Neuronal stem cell (in vitro differentiated cells): Measurements from ENCODE around the gene CFAP99.

Source experiments
- DNase-seq: peaks from one replicate; pipeline ENCODE4 v3.0.0-alpha.2; 2013; ENCODE audit warnings: low spot score
- H2AFZ ChIP-seq: one replicate; pipeline ENCODE4 v1.6.1; 2013; ENCODE audit warnings: mild to moderate bottlenecking, low read length, inconsistent platforms
- H2AK5ac ChIP-seq: 2 replicates; pipeline ENCODE4 v1.6.1; 2013; ENCODE audit warnings: low read depth, mild to moderate bottlenecking, inconsistent platforms, low read length, moderate library complexity, mixed read lengths
- H2BK120ac ChIP-seq: 2 replicates; pipeline ENCODE4 v1.6.1; 2013; ENCODE audit warnings: low read depth, mild to moderate bottlenecking, inconsistent platforms, low read length, moderate library complexity, mixed read lengths
- H2BK12ac ChIP-seq: one replicate; pipeline ENCODE4 v1.6.1; 2013; ENCODE audit warnings: low read length, inconsistent platforms
- H2BK15ac ChIP-seq: 2 replicates; pipeline ENCODE4 v1.6.1; 2013; ENCODE audit warnings: mild to moderate bottlenecking, low read length, inconsistent platforms, mixed read lengths
- H2BK5ac ChIP-seq: one replicate; pipeline ENCODE4 v1.6.1; 2013; ENCODE audit warnings: inconsistent platforms, mild to moderate bottlenecking, low read length, moderate library complexity
- H3K14ac ChIP-seq: one replicate; pipeline ENCODE4 v1.6.1; 2013; ENCODE audit warnings: low read length, inconsistent platforms
- H3K18ac ChIP-seq: 2 replicates; pipeline ENCODE4 v1.6.1; 2013; ENCODE audit warnings: low read length, inconsistent platforms
- H3K23ac ChIP-seq: 2 replicates; pipeline ENCODE4 v1.6.1; 2013; ENCODE audit warnings: low read depth, mild to moderate bottlenecking, mixed read lengths, low read length, inconsistent platforms; ENCODE audit not compliant: poor library complexity
- H3K27ac ChIP-seq: replicated peaks from 3 replicates; pipeline ENCODE4 v1.5.1; 2013; ENCODE audit warnings: low read length, inconsistent platforms
- H3K27me3 ChIP-seq, 3 experiments: 2 replicates each; pipeline ENCODE4 v1.6.1; 2013; ENCODE audit warnings: low read length in 3 of 3, mild to moderate bottlenecking in 2 of 3, inconsistent platforms in 1 of 3, low read depth in 1 of 3, mixed read lengths in 1 of 3, moderate library complexity in 1 of 3; ENCODE audit not compliant: control insufficient read depth in 3 of 3, insufficient read depth in 3 of 3
- H3K36me3 ChIP-seq, 2 donors: replicated peaks in 1 of 2; 2 replicates each; pipeline ENCODE4 v1.6.1; 2013; ENCODE audit warnings: low read length in 2 of 2; ENCODE audit not compliant: control insufficient read depth in 2 of 2, insufficient read depth in 2 of 2
- H3K4ac ChIP-seq: 2 replicates; pipeline ENCODE4 v1.6.1; 2013; ENCODE audit warnings: inconsistent platforms, mild to moderate bottlenecking, low read length, moderate library complexity
- H3K4me1 ChIP-seq, 2 donors: 1 replicate in 1 of 2; 2 replicates in 1 of 2; pipeline ENCODE4 v1.6.1; 2013; ENCODE audit warnings: low read length in 2 of 2, low read depth in 1 of 2; ENCODE audit not compliant: control insufficient read depth in 2 of 2, insufficient read depth in 1 of 2
- H3K4me2 ChIP-seq: one replicate; pipeline ENCODE4 v1.6.1; 2013; ENCODE audit warnings: mild to moderate bottlenecking, low read length, inconsistent platforms; ENCODE audit not compliant: insufficient read depth, poor library complexity, severe bottlenecking
- H3K4me3 ChIP-seq, 2 donors: 2 replicates each; pipeline ENCODE4 v1.5.1; 2013; ENCODE audit warnings: low read length in 2 of 2, mild to moderate bottlenecking in 2 of 2, inconsistent platforms in 1 of 2, moderate library complexity in 1 of 2
- H3K79me1 ChIP-seq: one replicate; pipeline ENCODE4 v1.6.1; 2013; ENCODE audit warnings: low read depth, mild to moderate bottlenecking, inconsistent platforms, low read length, moderate library complexity
- H3K9ac ChIP-seq: one replicate; pipeline ENCODE4 v1.6.1; 2013; ENCODE audit warnings: mild to moderate bottlenecking, low read depth, low read length, inconsistent platforms; ENCODE audit not compliant: poor library complexity
- H3K9me3 ChIP-seq, 2 donors: replicated peaks in 1 of 2; 2 replicates each; pipeline versions ENCODE3 to v1.6.1; 2013; ENCODE audit warnings: low read length in 2 of 2, mild to moderate bottlenecking in 2 of 2, inconsistent platforms in 1 of 2, low read depth in 1 of 2, mixed read lengths in 1 of 2, moderate library complexity in 1 of 2; ENCODE audit not compliant: control insufficient read depth in 2 of 2, insufficient read depth in 1 of 2
- H4K8ac ChIP-seq: one replicate; pipeline ENCODE4 v1.6.1; 2013; ENCODE audit warnings: low read depth, mild to moderate bottlenecking, inconsistent platforms, low read length, moderate library complexity
- H4K91ac ChIP-seq: one replicate; pipeline ENCODE4 v1.6.1; 2013; ENCODE audit warnings: low read length, low read depth, mild to moderate bottlenecking, inconsistent platforms; ENCODE audit not compliant: poor library complexity
- WGBS, 2 donors: extraction: QIAGEN DNeasy Blood & Tissue Kit; methylation state at CpG; one replicate each; pipeline ENCODE4 v1.1.7; 2013; ENCODE audit warnings: missing lambda C conversion rate in 2 of 2, mixed read lengths in 1 of 2; ENCODE audit not compliant: insufficient read length in 2 of 2, insufficient replicate concordance in 1 of 2; ENCODE audit errors: extremely low coverage in 2 of 2; 5-methylcytosine and 5-hydroxymethylcytosine counted together

Gene CFAP99

GRCh38 chr4:2406920-2407319 is 11.8 kb upstream of the CFAP99 start:
- Histone ChIP-seq H3K4me2 (no peak overlapping the region), H2AK5ac (no peak overlapping the region), H2BK15ac (no peak overlapping the region), H2AFZ (no peak overlapping the region), H2BK5ac (no peak overlapping the region), H3K27ac (no peak overlapping the region), H3K14ac (no peak overlapping the region), H3K79me1 (peaks cover 3% of the 10 kb centered on the region), H4K91ac (no peak overlapping the region), H3K4me1 (peaks cover 11 to 14% of the 10 kb centered on the region in 2 donors), H2BK120ac (no peak overlapping the region), H3K36me3 (no peaks in the 10 kb centered on the region), H3K27me3 (peaks cover 0 to 52% (median 6%) of the 10 kb centered on the region in 3 experiments), H3K9ac (no peak overlapping the region), H3K18ac (no peak overlapping the region), H3K4me3 (no peak overlapping the region), H3K23ac (no peak overlapping the region), H2BK12ac (no peak overlapping the region), H4K8ac (no peak overlapping the region), H3K9me3 (no peaks in the 10 kb centered on the region), H3K4ac (no peak overlapping the region)
- no peak for DNase-seq
- no CpG with 5 or more reads among the region's 7 CpGs for WGBS, 2 donors

- H2BK12ac ChIP-seq, result peak overlapping the region; percentile 80
- H2BK15ac ChIP-seq, result no peak overlapping the region
- no peaks in the 10 kb centered on the region for H3K9me3 ChIP-seq
- no peak overlapping the region for H3K23ac ChIP-seq
- no peak overlapping the region for H3K4me3 ChIP-seq
- peak overlapping the region; percentile 85 for H2BK5ac ChIP-seq
- H3K14ac ChIP-seq, result no peak overlapping the region
- DNase-seq, result no peak
- WGBS, 2 donors, result no CpG with 5 or more reads among the region's 3 CpGs
- H3K36me3 ChIP-seq, result no peaks in the 10 kb centered on the region
- H3K27ac ChIP-seq, result no peak overlapping the region
- peaks cover 3% of the 10 kb centered on the region for H3K79me1 ChIP-seq
- H2BK120ac ChIP-seq, result no peak overlapping the region
- peaks cover 0 to 54% (median 15%) of the 10 kb centered on the region in 3 experiments for H3K27me3 ChIP-seq
- H3K4ac ChIP-seq, result no peak overlapping the region
- H2AK5ac ChIP-seq, result peak overlapping the region; percentile 3
- H4K8ac ChIP-seq, result no peak overlapping the region
- peaks cover 6 to 8% of the 10 kb centered on the region in 2 donors for H3K4me1 ChIP-seq
- no peak overlapping the region for H3K4me2 ChIP-seq
- no peak overlapping the region for H4K91ac ChIP-seq
- H3K18ac ChIP-seq, result peak overlapping the region; percentile 33
- no peak overlapping the region for H3K9ac ChIP-seq
- no peak overlapping the region for H2AFZ ChIP-seq
Measured at GRCh38 chr4:2407991-2408342, 10.8 kb upstream of the CFAP99 start.

GRCh38 chr4:2408401-2408958 is 10.3 kb upstream of the CFAP99 start:
- Histone ChIP-seq H2BK5ac (peak overlapping the region; percentile 85), H2BK15ac (no peak overlapping the region), H3K36me3 (no peaks in the 10 kb centered on the region), H3K4me3 (no peak overlapping the region), H3K4ac (no peak overlapping the region), H2BK12ac (peak overlapping the region; percentile 80), H2AK5ac (peak overlapping the region; percentile 3), H3K27ac (no peak overlapping the region), H2BK120ac (no peak overlapping the region), H3K9me3 (no peaks in the 10 kb centered on the region), H3K4me2 (no peak overlapping the region), H4K91ac (no peak overlapping the region), H4K8ac (peak overlapping the region; percentile 32), H3K27me3 (peaks cover 0 to 54% (median 17%) of the 10 kb centered on the region in 3 experiments), H3K23ac (no peak overlapping the region), H3K4me1 (peaks cover 8% of the 10 kb centered on the region in 2 donors), H3K79me1 (peaks cover 3% of the 10 kb centered on the region), H3K9ac (no peak overlapping the region), H3K14ac (no peak overlapping the region), H2AFZ (no peak overlapping the region), H3K18ac (peak overlapping the region; percentile 33)
- WGBS, 2 donors, result no CpG with 5 or more reads among the region's 15 CpGs
- DNase-seq, result no peak

GRCh38 chr4:2408976-2409375 is 9.8 kb upstream of the CFAP99 start:
- H3K4me3 ChIP-seq, result no peak overlapping the region
- peaks cover 9 to 10% of the 10 kb centered on the region in 2 donors for H3K4me1 ChIP-seq
- peak overlapping the region; percentile 52 for H3K18ac ChIP-seq
- H3K14ac ChIP-seq, result no peak overlapping the region
- no peak overlapping the region for H2AFZ ChIP-seq
- H3K36me3 ChIP-seq, result no peaks in the 10 kb centered on the region
- H2BK12ac ChIP-seq, result no peak overlapping the region
- H4K91ac ChIP-seq, result no peak overlapping the region
- H2BK120ac ChIP-seq, result no peak overlapping the region
- no peak overlapping the region for H3K4me2 ChIP-seq
- no peaks in the 10 kb centered on the region for H3K9me3 ChIP-seq
- peak overlapping the region; percentile 56 for H3K23ac ChIP-seq
- no peak overlapping the region for H4K8ac ChIP-seq
- no CpG with 5 or more reads among the region's 10 CpGs for WGBS, 2 donors
- peak overlapping the region; percentile 34 for H2AK5ac ChIP-seq
- no peak overlapping the region for H2BK15ac ChIP-seq
- no peak for DNase-seq
- no peak overlapping the region for H3K4ac ChIP-seq
- H3K27me3 ChIP-seq, result peaks cover 0 to 59% (median 21%) of the 10 kb centered on the region in 3 experiments
- no peak overlapping the region for H3K27ac ChIP-seq
- H3K79me1 ChIP-seq, result peaks cover 3% of the 10 kb centered on the region
- H3K9ac ChIP-seq, result no peak overlapping the region
- H2BK5ac ChIP-seq, result no peak overlapping the region
